ENCODE measurements around the gene CUZD1. TPM values are rescaled to one million over a fixed set of nuclear protein-coding genes. Genes with fewer than 3 reads are reported as not detected.
"Not testable (repeated sequence)": the region's sequence is repeated elsewhere in the genome, so short reads cannot be mapped to it uniquely, and the experiment has no call there.

The CUZD1 gene
- total and polyA plus RNA-seq, 2 experiments from 2014 or later: 0.30 TPM; not detected in 1

DNA sequence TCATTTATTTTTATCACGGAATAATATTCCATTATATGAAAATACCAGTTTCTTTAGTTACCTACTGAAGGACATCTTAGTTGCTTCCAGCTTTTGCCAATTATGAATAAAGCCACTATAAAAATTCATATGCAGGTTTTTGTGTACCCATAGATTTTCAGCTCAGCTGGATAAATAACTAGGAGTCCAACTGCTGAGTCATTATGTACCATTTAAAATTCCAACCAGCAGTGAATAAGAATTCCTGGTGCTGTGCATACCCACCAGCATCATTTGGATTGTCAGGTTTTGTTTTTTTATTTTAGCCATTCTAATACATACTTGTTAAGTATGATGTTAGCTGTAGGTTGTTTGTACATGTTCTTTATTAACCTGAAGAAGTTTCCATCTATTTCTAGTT is 19.2 kb upstream of the CUZD1 start:
- no peaks in the 10 kb centered on the region for H3K4me1 ChIP-seq (ENCODE audit: low read depth)
- H3K9me3 ChIP-seq (ENCODE audit: low read depth): no peaks in the 10 kb centered on the region
- TF ChIP-seq, protein P1, sequence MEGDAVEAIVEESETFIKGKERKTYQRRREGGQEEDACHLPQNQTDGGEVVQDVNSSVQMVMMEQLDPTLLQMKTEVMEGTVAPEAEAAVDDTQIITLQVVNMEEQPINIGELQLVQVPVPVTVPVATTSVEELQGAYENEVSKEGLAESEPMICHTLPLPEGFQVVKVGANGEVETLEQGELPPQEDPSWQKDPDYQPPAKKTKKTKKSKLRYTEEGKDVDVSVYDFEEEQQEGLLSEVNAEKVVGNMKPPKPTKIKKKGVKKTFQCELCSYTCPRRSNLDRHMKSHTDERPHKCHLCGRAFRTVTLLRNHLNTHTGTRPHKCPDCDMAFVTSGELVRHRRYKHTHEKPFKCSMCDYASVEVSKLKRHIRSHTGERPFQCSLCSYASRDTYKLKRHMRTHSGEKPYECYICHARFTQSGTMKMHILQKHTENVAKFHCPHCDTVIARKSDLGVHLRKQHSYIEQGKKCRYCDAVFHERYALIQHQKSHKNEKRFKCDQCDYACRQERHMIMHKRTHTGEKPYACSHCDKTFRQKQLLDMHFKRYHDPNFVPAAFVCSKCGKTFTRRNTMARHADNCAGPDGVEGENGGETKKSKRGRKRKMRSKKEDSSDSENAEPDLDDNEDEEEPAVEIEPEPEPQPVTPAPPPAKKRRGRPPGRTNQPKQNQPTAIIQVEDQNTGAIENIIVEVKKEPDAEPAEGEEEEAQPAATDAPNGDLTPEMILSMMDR (IDR thresholded peaks at IDR 0.05; ENCODE audit: low read depth, low read length): no peak
- H3K36me3 ChIP-seq: no peaks in the 10 kb centered on the region
- H3K4me3 ChIP-seq: no peak overlapping the region
- DNase-seq (ENCODE audit: low read depth in 1 of 2, low spot score in 1 of 2): peak in 1 of 2 donors; percentile 35
- no peak overlapping the region for H3K27ac ChIP-seq
- no peaks in the 10 kb centered on the region for H3K27me3 ChIP-seq

DNA sequence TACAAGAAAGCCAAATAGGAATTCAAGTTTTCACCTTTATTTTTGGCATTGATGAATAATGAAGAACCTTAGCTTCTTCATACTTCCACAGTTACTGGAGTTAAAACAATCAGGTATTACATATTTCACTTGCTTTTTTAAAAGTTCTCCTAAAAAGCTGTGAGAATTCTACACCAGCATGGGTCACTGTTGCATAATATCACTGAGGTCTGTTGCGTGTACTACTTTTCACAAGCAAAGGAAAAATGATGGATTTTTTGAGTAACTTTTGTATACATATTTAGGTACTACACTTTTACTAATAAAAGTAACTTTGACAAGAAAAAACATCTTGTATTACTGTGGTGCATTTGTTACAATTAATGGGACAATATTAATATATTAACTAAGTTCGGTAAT is 18.5 kb upstream of the CUZD1 start:
- no peaks in the 10 kb centered on the region for H3K36me3 ChIP-seq
- TF ChIP-seq, protein P1 (IDR thresholded peaks at IDR 0.05; ENCODE audit: low read depth, low read length): no peak
- no peak overlapping the region for H3K4me3 ChIP-seq
- H3K9me3 ChIP-seq (ENCODE audit: low read depth): no peaks in the 10 kb centered on the region
- no peak overlapping the region for H3K27ac ChIP-seq
- H3K4me1 ChIP-seq (ENCODE audit: low read depth): no peaks in the 10 kb centered on the region
- no peak for DNase-seq (ENCODE audit: low read depth in 1 of 2, low spot score in 1 of 2)
- no peaks in the 10 kb centered on the region for H3K27me3 ChIP-seq

DNA sequence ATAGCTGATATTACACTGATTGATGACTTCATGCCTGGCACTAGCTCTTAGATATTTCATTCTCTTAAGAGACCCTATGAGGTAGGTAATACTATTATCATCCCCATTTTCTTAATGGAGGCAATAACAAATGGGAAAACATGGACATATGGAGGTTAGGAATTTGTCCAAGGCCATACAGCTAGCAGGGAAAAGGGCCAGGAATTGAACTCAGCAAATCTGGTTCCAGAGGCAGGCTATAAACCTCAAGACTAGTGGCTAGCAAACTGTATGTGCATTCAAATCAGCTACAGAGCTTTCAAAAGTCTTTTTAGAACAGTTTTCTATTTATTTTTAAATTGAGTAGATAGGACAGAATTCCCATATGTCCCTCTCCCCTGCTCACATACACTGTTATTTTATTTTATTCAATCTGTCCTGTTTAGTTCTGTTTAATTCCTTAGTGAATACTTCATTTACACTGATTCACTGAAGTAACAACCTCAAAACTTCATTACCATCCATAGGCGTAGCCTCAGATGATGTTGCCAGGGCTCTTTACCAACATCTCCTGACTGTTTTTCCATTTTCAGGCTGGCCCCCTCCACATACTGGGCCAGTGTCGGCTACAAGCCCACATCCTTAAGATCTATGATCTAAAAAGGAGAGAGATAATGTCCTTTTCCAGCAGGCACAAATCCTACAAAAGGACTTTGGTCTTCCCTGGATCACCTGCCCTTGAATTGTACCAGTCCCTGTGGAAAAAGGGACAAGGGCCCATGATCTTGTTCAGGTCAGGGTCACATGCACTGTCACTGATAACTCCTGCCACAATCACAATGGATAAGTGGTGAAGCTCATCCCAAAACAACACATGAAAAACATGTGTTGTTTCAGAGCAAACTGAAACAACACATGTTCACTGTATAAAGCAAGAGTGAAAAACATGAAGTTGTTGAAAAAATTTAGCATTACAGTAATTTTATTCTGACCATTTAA is 17.8 kb upstream of the CUZD1 start:
- TF ChIP-seq, protein P1 (IDR thresholded peaks at IDR 0.05; ENCODE audit: low read depth, low read length): no peak
- no peak for DNase-seq (ENCODE audit: low read depth in 1 of 2, low spot score in 1 of 2)
- no peaks in the 10 kb centered on the region for H3K9me3 ChIP-seq (ENCODE audit: low read depth)
- no peak overlapping the region for H3K27ac ChIP-seq
- no peaks in the 10 kb centered on the region for H3K4me1 ChIP-seq (ENCODE audit: low read depth)
- no peak overlapping the region for H3K4me3 ChIP-seq
- H3K36me3 ChIP-seq: no peaks in the 10 kb centered on the region
- H3K27me3 ChIP-seq: no peaks in the 10 kb centered on the region

DNA sequence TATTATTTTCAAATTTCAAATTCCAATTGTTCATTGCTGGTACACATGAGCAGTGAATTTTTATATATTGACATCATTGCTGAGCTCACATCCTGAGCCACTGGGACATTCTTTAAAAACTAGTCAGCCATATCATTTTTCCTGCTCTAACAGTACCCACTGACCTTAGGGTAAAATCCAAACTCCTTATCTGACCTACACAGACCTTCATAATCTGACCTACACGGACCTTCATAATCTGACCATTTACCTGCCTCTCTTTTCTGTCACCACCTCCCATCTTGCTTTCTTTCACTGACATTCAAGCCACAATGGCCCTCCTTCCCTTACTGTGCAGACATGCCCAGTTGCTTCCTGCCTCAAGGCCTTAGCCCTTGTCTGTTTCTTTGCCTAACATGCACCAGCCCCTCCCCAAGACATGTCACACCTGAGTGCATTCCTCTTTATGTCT is 16.1 kb upstream of the CUZD1 start:
- no peaks in the 10 kb centered on the region for H3K36me3 ChIP-seq
- no peaks in the 10 kb centered on the region for H3K9me3 ChIP-seq (ENCODE audit: low read depth)
- TF ChIP-seq, protein P1 (IDR thresholded peaks at IDR 0.05; ENCODE audit: low read depth, low read length): no peak
- no peaks in the 10 kb centered on the region for H3K4me1 ChIP-seq (ENCODE audit: low read depth)
- peak in 1 of 2 donors; percentile 46 for DNase-seq (ENCODE audit: low read depth in 1 of 2, low spot score in 1 of 2)
- H3K27me3 ChIP-seq: no peaks in the 10 kb centered on the region
- H3K4me3 ChIP-seq: no peak overlapping the region
- H3K27ac ChIP-seq: no peak overlapping the region

DNA sequence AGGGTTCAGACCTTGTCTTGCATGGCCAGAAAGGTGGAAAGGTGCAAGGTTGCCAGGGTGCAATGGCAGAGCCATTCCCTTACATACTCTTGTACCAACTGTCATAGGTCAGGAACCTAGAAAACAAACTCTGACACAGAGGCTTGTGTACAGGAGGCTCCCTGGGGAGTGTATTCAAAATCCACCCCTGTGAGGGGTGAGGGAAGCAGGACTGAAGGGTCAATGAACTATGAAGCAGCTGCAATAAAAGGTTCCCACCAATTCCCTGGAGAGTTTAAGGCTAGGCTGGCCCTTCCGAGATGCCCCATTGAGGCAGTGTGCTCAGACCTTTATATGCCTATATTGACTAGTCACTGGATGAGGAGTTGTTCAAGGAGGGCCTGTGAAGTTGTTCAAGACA is 13.9 kb upstream of the CUZD1 start:
- Histone ChIP-seq H3K27me3 (no peaks in the 10 kb centered on the region), H3K36me3 (no peaks in the 10 kb centered on the region), H3K4me1 (ENCODE audit: low read depth) (no peaks in the 10 kb centered on the region), H3K27ac (no peak overlapping the region), H3K9me3 (ENCODE audit: low read depth) (no peaks in the 10 kb centered on the region), H3K4me3 (no peak overlapping the region)
- no peak for DNase-seq (ENCODE audit: low read depth in 1 of 2, low spot score in 1 of 2)
- TF ChIP-seq, protein P1 (IDR thresholded peaks at IDR 0.05; ENCODE audit: low read depth, low read length): no peak

GRCh38 chr10:122858042-122858441 is 12.4 kb upstream of the CUZD1 start:
- H3K27me3 ChIP-seq; H3K4me3 ChIP-seq; H3K4me1 ChIP-seq (ENCODE audit: low read depth); DNase-seq (ENCODE audit: low read depth in 1 of 2, low spot score in 1 of 2); H3K27ac ChIP-seq; H3K9me3 ChIP-seq (ENCODE audit: low read depth); H3K36me3 ChIP-seq: not testable (repeated sequence)
